Glutamatergic neuron (in vitro differentiated cells): ENCODE data around the gene COPS8. TPM values are rescaled to one million over a fixed set of nuclear protein-coding genes. Genes with fewer than 3 reads are reported as not detected.

Experiments
- DNase-seq: peaks from one replicate; pipeline ENCODE4 v3.0.0; 2022
- H3K27ac Mint-ChIP-seq: one replicate; pipeline ENCODE4 v1.8.0; 2020; ENCODE audit warnings: mild to moderate bottlenecking, mixed read lengths, inconsistent platforms; ENCODE audit not compliant: unreplicated experiment
- H3K27me3 Mint-ChIP-seq: one replicate; pipeline ENCODE4 v1.8.0; 2020; ENCODE audit warnings: mild to moderate bottlenecking, moderate library complexity, mixed read lengths, inconsistent platforms; ENCODE audit not compliant: unreplicated experiment
- H3K36me3 Mint-ChIP-seq: one replicate; pipeline ENCODE4 v1.8.0; 2020; ENCODE audit warnings: mild to moderate bottlenecking, mixed read lengths, inconsistent platforms; ENCODE audit not compliant: unreplicated experiment
- H3K4me1 Mint-ChIP-seq: one replicate; pipeline ENCODE4 v1.8.0; 2020; ENCODE audit warnings: mild to moderate bottlenecking, low read depth, mixed read lengths, inconsistent platforms; ENCODE audit not compliant: unreplicated experiment
- H3K4me3 Mint-ChIP-seq: one replicate; pipeline ENCODE4 v1.8.0; 2020; ENCODE audit warnings: mild to moderate bottlenecking, mixed read lengths, inconsistent platforms; ENCODE audit not compliant: unreplicated experiment
- H3K9me3 Mint-ChIP-seq: one replicate; pipeline ENCODE4 v1.8.0; 2020; ENCODE audit warnings: mild to moderate bottlenecking, moderate library complexity, mixed read lengths, inconsistent platforms; ENCODE audit not compliant: unreplicated experiment
- CTCF ChIP-seq: fragments of 200-600 bp; sonication (generic); IDR thresholded peaks from one replicate; pipeline ENCODE4 v1.5.0; 2021; ENCODE audit not compliant: partially characterized antibody, unreplicated experiment
- total RNA-seq: library from RNA; stranded (reverse); fragmentation: NEBNext Ultra II Directional; extraction: Animal tissue kit (Norgen Biotek cat#: 25700); gene quantifications from one replicate; pipeline ENCODE4 v1.2.1, GENCODE V29; 2021; ENCODE audit not compliant: unreplicated experiment

The COPS8 gene
- total RNA-seq, 1 donor from 2014 or later, result 55.8 TPM

- H3K27me3 Mint-ChIP-seq, result peaks cover 2% of the 10 kb centered on the region
- no peak for TF ChIP-seq CTCF
- no peak overlapping the region for H3K27ac Mint-ChIP-seq
- H3K9me3 Mint-ChIP-seq, result peaks cover 2% of the 10 kb centered on the region
- DNase-seq, result no peak
- H3K36me3 Mint-ChIP-seq, result no peaks in the 10 kb centered on the region
- no peaks in the 10 kb centered on the region for H3K4me1 Mint-ChIP-seq
- no peak overlapping the region for H3K4me3 Mint-ChIP-seq
Measured at GRCh38 chr2:237097326-237097910, 11.7 kb downstream of the COPS8 start.

- Mint-ChIP-seq H3K27me3 (peaks cover 2% of the 10 kb centered on the region), H3K4me3 (no peak overlapping the region), H3K4me1 (no peaks in the 10 kb centered on the region), H3K9me3 (peaks cover 2% of the 10 kb centered on the region), H3K36me3 (no peaks in the 10 kb centered on the region), H3K27ac (no peak overlapping the region)
- TF ChIP-seq CTCF, result no peak
- no peak for DNase-seq
Measured at GRCh38 chr2:237097911-237098702, 12.4 kb downstream of the COPS8 start.

- no peak for TF ChIP-seq CTCF
- Mint-ChIP-seq H3K27me3 (no peaks in the 10 kb centered on the region), H3K9me3 (no peaks in the 10 kb centered on the region), H3K4me1 (no peaks in the 10 kb centered on the region), H3K27ac (no peak overlapping the region), H3K4me3 (no peak overlapping the region), H3K36me3 (no peaks in the 10 kb centered on the region)
- no peak for DNase-seq
Measured at GRCh38 chr2:237099804-237100203, 14.1 kb downstream of the COPS8 start.

GRCh38 chr2:237101118-237101979 is 15.7 kb downstream of the COPS8 start:
- no peaks in the 10 kb centered on the region for H3K27me3 Mint-ChIP-seq
- no peak overlapping the region for H3K27ac Mint-ChIP-seq
- H3K9me3 Mint-ChIP-seq, result no peaks in the 10 kb centered on the region
- H3K4me3 Mint-ChIP-seq, result no peak overlapping the region
- no peaks in the 10 kb centered on the region for H3K4me1 Mint-ChIP-seq
- no peak for TF ChIP-seq CTCF
- no peak for DNase-seq
- no peaks in the 10 kb centered on the region for H3K36me3 Mint-ChIP-seq
